Measurements from ENCODE around the gene EBF4. TPM values are rescaled to one million over a fixed set of nuclear protein-coding genes. Genes with fewer than 3 reads are reported as not detected.

The EBF4 gene
- total and polyA plus RNA-seq, 2 of the 8 experiments (the other 6 are each of a cell fraction or from before 2014, with no cell fraction given), result 1.2 to 2.9 TPM

DNA sequence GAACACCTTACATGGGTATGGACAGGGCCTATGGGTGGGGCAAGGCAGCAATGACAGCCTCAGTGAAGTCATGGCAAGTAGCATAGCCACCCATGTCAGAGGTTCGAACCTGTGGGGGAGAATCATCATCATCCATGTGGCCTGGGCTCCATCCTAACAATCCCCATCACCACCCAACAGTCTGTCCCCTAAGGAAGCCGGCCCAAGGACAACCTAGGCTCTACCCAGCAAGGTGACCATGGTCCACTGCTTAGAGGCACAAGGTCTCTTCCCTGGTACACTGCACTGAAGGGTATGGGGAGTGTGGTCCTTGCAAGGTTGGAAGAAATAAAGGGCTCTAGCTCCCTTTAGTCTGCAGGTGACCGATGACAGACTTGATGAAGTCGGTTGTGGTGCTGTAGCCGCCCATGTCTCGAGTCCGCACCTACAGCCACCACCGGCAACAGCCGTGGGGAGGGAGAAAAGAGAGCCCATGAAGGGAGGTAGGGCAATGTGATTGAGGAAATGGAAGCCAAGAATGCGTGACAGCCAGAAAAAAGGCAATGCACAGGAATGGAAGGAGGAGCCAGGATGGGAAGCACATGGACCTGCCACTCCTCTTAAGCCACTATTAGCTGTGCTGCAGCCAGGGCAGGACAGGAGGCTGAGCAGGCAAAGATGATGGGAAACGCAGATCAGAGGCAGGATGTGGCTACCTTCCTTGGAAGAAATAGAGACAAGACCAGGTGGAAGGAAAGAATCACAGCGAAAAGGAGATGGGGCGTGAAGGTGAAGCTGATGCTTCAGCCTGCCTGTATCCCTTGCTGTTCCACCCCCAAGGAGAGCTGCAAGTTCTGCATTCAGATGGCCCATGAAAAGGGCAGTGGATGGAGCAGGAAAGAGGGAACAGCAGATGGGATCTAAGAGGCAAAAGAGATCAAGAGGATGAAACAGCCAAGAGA, 33.9 kb upstream of the EBF4 start (continued):
- TF ChIP-seq, protein P1, sequence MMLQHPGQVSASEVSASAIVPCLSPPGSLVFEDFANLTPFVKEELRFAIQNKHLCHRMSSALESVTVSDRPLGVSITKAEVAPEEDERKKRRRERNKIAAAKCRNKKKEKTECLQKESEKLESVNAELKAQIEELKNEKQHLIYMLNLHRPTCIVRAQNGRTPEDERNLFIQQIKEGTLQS (IDR thresholded peaks at IDR 0.05; ENCODE audit: insufficient read depth, low read depth, low read length), result no peak
- TF ChIP-seq, protein P2, sequence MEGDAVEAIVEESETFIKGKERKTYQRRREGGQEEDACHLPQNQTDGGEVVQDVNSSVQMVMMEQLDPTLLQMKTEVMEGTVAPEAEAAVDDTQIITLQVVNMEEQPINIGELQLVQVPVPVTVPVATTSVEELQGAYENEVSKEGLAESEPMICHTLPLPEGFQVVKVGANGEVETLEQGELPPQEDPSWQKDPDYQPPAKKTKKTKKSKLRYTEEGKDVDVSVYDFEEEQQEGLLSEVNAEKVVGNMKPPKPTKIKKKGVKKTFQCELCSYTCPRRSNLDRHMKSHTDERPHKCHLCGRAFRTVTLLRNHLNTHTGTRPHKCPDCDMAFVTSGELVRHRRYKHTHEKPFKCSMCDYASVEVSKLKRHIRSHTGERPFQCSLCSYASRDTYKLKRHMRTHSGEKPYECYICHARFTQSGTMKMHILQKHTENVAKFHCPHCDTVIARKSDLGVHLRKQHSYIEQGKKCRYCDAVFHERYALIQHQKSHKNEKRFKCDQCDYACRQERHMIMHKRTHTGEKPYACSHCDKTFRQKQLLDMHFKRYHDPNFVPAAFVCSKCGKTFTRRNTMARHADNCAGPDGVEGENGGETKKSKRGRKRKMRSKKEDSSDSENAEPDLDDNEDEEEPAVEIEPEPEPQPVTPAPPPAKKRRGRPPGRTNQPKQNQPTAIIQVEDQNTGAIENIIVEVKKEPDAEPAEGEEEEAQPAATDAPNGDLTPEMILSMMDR (IDR thresholded peaks at IDR 0.05; ENCODE audit: control extremely low read depth in 1 of 3, insufficient read depth in 1 of 3, low read depth in 1 of 3, low read length in 3 of 3), result no peak
- TF ChIP-seq CEBPB (IDR thresholded peaks at IDR 0.05; ENCODE audit: low read depth, low read length), result no peak

All from H1 (cell line).